Smooth muscle cell of bladder (primary cell): ENCODE data around the gene SERPINA10. TPM values are rescaled to one million over a fixed set of nuclear protein-coding genes. Genes with fewer than 3 reads are reported as not detected.

ENCODE experiments used
- total RNA-seq: library from RNA; depleted of rRNA; stranded (reverse); fragments of >200 nt; gene quantifications from 2 replicates; pipeline ENCODE4 v1.2.3, GENCODE V29; 2014

Gene SERPINA10
- not detected in 2 replicates for total RNA-seq

GRCh38 chr14:94292872-94293577 is at the start of gene SERPINA10:
TSS of gene SERPINA10 (minus strand) at chr14:94293268. CDS start at chr14:94290593, 2,675 bp downstream.

GRCh38 chr14:94322648-94323570 is 29.8 kb upstream of the SERPINA10 start, which contains the start of gene SERPINA6:
TSS of gene SERPINA6 (minus strand) at chr14:94323336. CDS start at chr14:94314648, 8,688 bp downstream.

Other genes with a start within 250 kb of the SERPINA10 start
- 97.8 and 132 TPM in 2 replicates for gene DDX24, start 212.1 kb downstream of the SERPINA10 start, total RNA-seq
- gene IFI27L1, start 212.0 kb downstream of the SERPINA10 start, total RNA-seq, result 15.9 and 17.7 TPM in 2 replicates
- gene IFI27, start 182.5 kb downstream of the SERPINA10 start, total RNA-seq, result 14.3 and 16.4 TPM in 2 replicates
- gene IFI27L2, start 163.7 kb downstream of the SERPINA10 start, total RNA-seq, result 223 and 280 TPM in 2 replicates
- gene PPP4R4, start 118.9 kb downstream of the SERPINA10 start, total RNA-seq, result 1.7 and 4.1 TPM in 2 replicates
- gene SERPINA6, start 30.1 kb upstream of the SERPINA10 start, total RNA-seq, result not detected in 2 replicates
- gene SERPINA2, start 73.4 kb upstream of the SERPINA10 start, total RNA-seq, result not detected in 2 replicates
- gene SERPINA1, start 95.3 kb upstream of the SERPINA10 start, total RNA-seq, result under 0.01 TPM in 1 of 2 replicates, not detected in the other
- gene SERPINA11, start 159.5 kb upstream of the SERPINA10 start, total RNA-seq, result not detected in 2 replicates
- gene SERPINA9, start 182.9 kb upstream of the SERPINA10 start, total RNA-seq, result not detected in 2 replicates
- not detected in 2 replicates for gene SERPINA12, start 216.2 kb upstream of the SERPINA10 start, total RNA-seq